ENCODE data around the gene PIBF1.

GRCh38 chr13:73055813-73056564 lies 274.1 kb downstream of the PIBF1 start:
- no peak for TF ChIP-seq EP300 (IDR thresholded peaks at IDR 0.05)
- no peak for TF ChIP-seq CTCF (IDR thresholded peaks at IDR 0.05)
- no peak for TF ChIP-seq POLR2A (IDR thresholded peaks at IDR 0.05)

Data from tibial nerve (tissue), 4 donors.